K562 (cell line): Measurements from ENCODE around the gene IQCM. TPM values are rescaled to one million over a fixed set of nuclear protein-coding genes. Genes with fewer than 3 reads are reported as not detected.

Source experiments
- ATAC-seq: fragments of 200-7000 bp; cut with Tn5 transposase; 3 replicates; pipeline ENCODE4 v1.9.1; 2020; ENCODE audit warnings: moderate library complexity
- BruUV-seq: library from RNA; stranded (reverse); fragments of 400-500 nt; replicated peaks from 2 replicates; lab custom pipeline; 2021; lab: Mats Ljungman, UMichigan
- CTCF ChIA-PET: fragments of 300-600 bp; formaldehyde crosslinking; extraction: SDS; loops from one replicate; lab custom pipeline; 2021; ENCODE audit warnings: low intra/inter-chr PET ratio; lab: Yijun Ruan, JAX
- POLR2A ChIA-PET: fragments of 300-600, 350-650 bp; sonication (Branson Sonifier 250); formaldehyde crosslinking; extraction: SDS; loops from one replicate; lab custom pipeline; 2021; ENCODE audit warnings: antibody characterized with exemption, inconsistent platforms; lab: Yijun Ruan, JAX
- DNase-seq, 4 experiments: peaks; one replicate each; pipeline versions ENCODE4 v3.0.0 to v3.0.0-alpha.2; 2011 to 2018; ENCODE audit warnings: low spot score in 3 of 4, mixed read lengths in 3 of 4; ENCODE audit errors: extremely low read depth in 1 of 4
- FAIRE-seq: peaks from 2 replicates; lab custom pipeline; 2011; peaks lifted over from hg19 to GRCh38; lab: Jason Lieb, UNC
- H2AFZ ChIP-seq: 2 replicates; pipeline ENCODE4 v1.6.0; 2011; ENCODE audit warnings: low read depth, low read length, control low read depth, inconsistent platforms
- H3K27ac ChIP-seq: fragments of 200-600 bp; 3 replicates; pipeline ENCODE4 v1.8.0; 2011; ENCODE audit warnings: low read depth, mild to moderate bottlenecking, control low read depth, inconsistent platforms, low read length, moderate library complexity, mixed read lengths; ENCODE audit errors: extremely low read depth
- H3K27me3 ChIP-seq, 2 experiments: fragments of 300-600 bp in 1 of 2; 2 replicates in 1 of 2; 3 replicates in 1 of 2; pipeline versions ENCODE4 v1.6.0 to v1.8.0; 2011; ENCODE audit warnings: inconsistent platforms in 2 of 2, low read length in 2 of 2, mild to moderate bottlenecking in 1 of 2, mixed read lengths in 1 of 2, moderate library complexity in 1 of 2; ENCODE audit not compliant: control insufficient read depth in 2 of 2, insufficient read depth in 2 of 2
- H3K36me3 ChIP-seq: fragments of 300-600 bp; 3 replicates; pipeline ENCODE4 v1.8.0; 2011; ENCODE audit warnings: mild to moderate bottlenecking, low read length, inconsistent platforms; ENCODE audit not compliant: control insufficient read depth, insufficient read depth
- H3K4me1 ChIP-seq, 2 experiments: fragments of 200-600 bp in 1 of 2; replicated peaks in 1 of 2; 2 replicates in 1 of 2; 3 replicates in 1 of 2; pipeline versions ENCODE4 v1.5.1 to v1.8.0; 2011; ENCODE audit warnings: inconsistent platforms in 2 of 2, low read length in 2 of 2, mild to moderate bottlenecking in 1 of 2, mixed read lengths in 1 of 2, moderate library complexity in 1 of 2; ENCODE audit not compliant: control insufficient read depth in 2 of 2, insufficient read depth in 2 of 2
- H3K4me2 ChIP-seq: 2 replicates; pipeline ENCODE4 v1.6.1; 2011; ENCODE audit warnings: low read length, control low read depth, inconsistent platforms, mixed read lengths; ENCODE audit not compliant: insufficient read depth
- H3K4me3 ChIP-seq: fragments of 200-600 bp; sonication (generic), shearing (Covaris generic); 2 replicates; pipeline ENCODE4 v1.5.1; 2016; ENCODE audit warnings: control low read depth, inconsistent platforms
- H3K79me2 ChIP-seq: fragments of 200-600 bp; 3 replicates; pipeline ENCODE4 v1.8.0; 2011; ENCODE audit warnings: low read length, inconsistent platforms; ENCODE audit not compliant: control insufficient read depth, insufficient read depth
- H3K9ac ChIP-seq, 2 experiments: 2 replicates each; pipeline versions ENCODE4 v1.6.0 to v1.6.1; 2011; ENCODE audit warnings: low read depth in 2 of 2, low read length in 2 of 2, control low read depth in 1 of 2, inconsistent platforms in 1 of 2, mild to moderate bottlenecking in 1 of 2, mixed read lengths in 1 of 2; ENCODE audit not compliant: insufficient read depth in 1 of 2
- H3K9me1 ChIP-seq: one replicate; pipeline ENCODE4 v1.6.0; 2011; ENCODE audit warnings: inconsistent platforms, mild to moderate bottlenecking, low read length, moderate library complexity; ENCODE audit not compliant: control insufficient read depth, insufficient read depth
- H3K9me3 ChIP-seq: replicated peaks from 2 replicates; pipeline ENCODE4 v1.5.1; 2011; ENCODE audit warnings: low read depth, low read length, inconsistent platforms; ENCODE audit not compliant: control insufficient read depth, insufficient read depth
- H4K20me1 ChIP-seq: replicated peaks from 2 replicates; pipeline ENCODE4 v1.6.1; 2011; ENCODE audit warnings: low read length, inconsistent platforms, mixed read lengths; ENCODE audit not compliant: control insufficient read depth, insufficient read depth
- CBFB ChIP-seq: sonication (generic); formaldehyde crosslinking; IDR thresholded peaks from 2 replicates; pipeline ENCODE4 v1.4.0; 2020; ENCODE audit warnings: mild to moderate bottlenecking, missing genetic modification reagents
- CEBPG ChIP-seq, 3 experiments: fragments of 200-800 bp in 1 of 3; sonication (Bioruptor generic) in 1 of 3; sonication (generic) in 1 of 3; formaldehyde crosslinking in 1 of 3; IDR thresholded peaks in 2 of 3; conservative IDR thresholded peaks in 1 of 3; 2 replicates each; pipeline versions ENCODE4 v1.6.1 to v1.8.0; 2016 to 2022; ENCODE audit warnings: missing compliant biosample characterization in 2 of 3, missing genetic modification characterization in 2 of 3, mild to moderate bottlenecking in 1 of 3, missing genetic modification reagents in 1 of 3
- FOXM1 ChIP-seq, 2 experiments: fragments of 450-650 bp in 1 of 2; sonication (generic) in 1 of 2; formaldehyde crosslinking in 1 of 2; IDR thresholded peaks; 2 replicates each; pipeline versions ENCODE4 v1.6.1 to v1.9.0; 2017 to 2022; ENCODE audit warnings: low read depth in 2 of 2, mild to moderate bottlenecking in 2 of 2, missing genetic modification reagents in 1 of 2, moderate library complexity in 1 of 2
- HDAC8 ChIP-seq: fragments of 450-650 bp; IDR thresholded peaks from 2 replicates; pipeline ENCODE4 v1.6.1; 2016; ENCODE audit warnings: mild to moderate bottlenecking, missing genetic modification characterization, moderate library complexity, missing compliant biosample characterization
- ZNF239 ChIP-seq: fragments of 250-450 bp; sonication (Bioruptor Pico); IDR thresholded peaks from 2 replicates; pipeline ENCODE4 v1.4.0; 2020; ENCODE audit warnings: mild to moderate bottlenecking
- in situ Hi-C: fragments of 300-500 bp; cut with MboI; formaldehyde crosslinking; loops from 4 replicates; pipeline ENCODE4 v1.15.0; 2018; ENCODE audit warnings: inconsistent platforms, mixed read lengths
- intact Hi-C: fragments of 100-400 bp; cut with micrococcal nuclease; formaldehyde crosslinking; loops from 2 replicates; pipeline ENCODE4 v1.14.2; 2022
- polyA plus RNA-seq, 8 experiments: library from polyadenylated mRNA; depleted of rRNA in 4 of 8; stranded (reverse) in 5 of 8; unstranded in 3 of 8; fragments of >200 nt; fragmentation: Nextera tagmentation in 2 of 8; fragmentation: Illumina TruSeq in 1 of 8; extraction: Ambion mirVana in 2 of 8; extraction: Trizol in 1 of 8; gene quantifications; 2 replicates each; pipeline versions ENCODE4 v1.2.1 to v1.2.3, GENCODE V29; 2011 to 2014; ENCODE audit warnings: inconsistent platforms in 1 of 8, missing spikeins in 1 of 8
- total RNA-seq, 7 experiments: library from RNA; depleted of rRNA in 6 of 7; stranded (reverse); fragments of >200 nt in 6 of 7; fragmentation: Illumina TruSeq in 2 of 7; extraction: Trizol in 2 of 7; gene quantifications; 2 replicates each; pipeline versions ENCODE4 v1.2.1 to v1.2.3, GENCODE V29; 2011 to 2021; ENCODE audit warnings: low replicate concordance in 1 of 7
- TF ChIP-seq, protein P1 (sequence below): fragments of 150-350 bp; conservative IDR thresholded peaks from 2 replicates; pipeline ENCODE4 v1.6.1; 2014; ENCODE audit warnings: low read length
- TF ChIP-seq, protein P2 (sequence below): fragments of 450-650 bp; formaldehyde crosslinking; IDR thresholded peaks from 2 replicates; pipeline ENCODE4 v1.4.0; 2020; ENCODE audit warnings: mild to moderate bottlenecking, moderate library complexity
- TF ChIP-seq, protein P3 (sequence below), 2 experiments: IDR thresholded peaks; 2 replicates each; pipeline ENCODE4 v1.6.1; 2012; ENCODE audit warnings: improper control_type of control experiment in 2 of 2, low read depth in 2 of 2, low read length in 2 of 2, borderline replicate concordance in 1 of 2

The IQCM gene
- total and polyA plus RNA-seq, 9 of the 15 experiments (the other 6 are each of a cell fraction or from before 2014, with no cell fraction given) = not detected

DNA sequence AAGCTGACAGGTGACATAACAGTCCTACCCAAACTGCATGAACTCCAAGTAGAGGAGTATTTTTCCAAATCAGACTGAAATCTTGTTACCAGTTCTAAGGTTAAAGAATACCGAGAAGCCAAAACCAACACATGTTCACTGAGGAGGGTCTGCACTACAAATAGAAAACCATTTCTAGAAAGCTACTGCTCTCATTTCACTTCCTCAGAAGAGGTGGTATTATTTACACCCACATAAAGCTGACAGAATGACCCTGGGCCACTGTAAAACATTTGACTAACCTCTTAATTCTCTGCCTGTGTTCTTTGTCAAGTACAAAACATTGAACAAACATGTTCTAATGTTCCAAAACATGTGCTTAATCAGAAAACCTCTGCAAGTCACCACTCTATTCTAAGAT is 95.8 kb downstream of the IQCM start (continued):
- TF ChIP-seq FOXM1 (IDR thresholded peaks at IDR 0.05; ENCODE audit: low read depth) (no peak), FOXM1 (CRISPR knock-in tag; IDR thresholded peaks at IDR 0.05; ENCODE audit: low read depth) (no peak), CBFB (CRISPR knock-in tag) (no peak), CEBPG (CRISPR knock-in tag; IDR thresholded peaks at IDR 0.05) (no peak), CEBPG (tag; conservative IDR thresholded peaks at IDR 0.05 in 1 of 2, IDR thresholded peaks at IDR 0.05 in 1 of 2) (no peak)
- TF ChIP-seq, protein P1, sequence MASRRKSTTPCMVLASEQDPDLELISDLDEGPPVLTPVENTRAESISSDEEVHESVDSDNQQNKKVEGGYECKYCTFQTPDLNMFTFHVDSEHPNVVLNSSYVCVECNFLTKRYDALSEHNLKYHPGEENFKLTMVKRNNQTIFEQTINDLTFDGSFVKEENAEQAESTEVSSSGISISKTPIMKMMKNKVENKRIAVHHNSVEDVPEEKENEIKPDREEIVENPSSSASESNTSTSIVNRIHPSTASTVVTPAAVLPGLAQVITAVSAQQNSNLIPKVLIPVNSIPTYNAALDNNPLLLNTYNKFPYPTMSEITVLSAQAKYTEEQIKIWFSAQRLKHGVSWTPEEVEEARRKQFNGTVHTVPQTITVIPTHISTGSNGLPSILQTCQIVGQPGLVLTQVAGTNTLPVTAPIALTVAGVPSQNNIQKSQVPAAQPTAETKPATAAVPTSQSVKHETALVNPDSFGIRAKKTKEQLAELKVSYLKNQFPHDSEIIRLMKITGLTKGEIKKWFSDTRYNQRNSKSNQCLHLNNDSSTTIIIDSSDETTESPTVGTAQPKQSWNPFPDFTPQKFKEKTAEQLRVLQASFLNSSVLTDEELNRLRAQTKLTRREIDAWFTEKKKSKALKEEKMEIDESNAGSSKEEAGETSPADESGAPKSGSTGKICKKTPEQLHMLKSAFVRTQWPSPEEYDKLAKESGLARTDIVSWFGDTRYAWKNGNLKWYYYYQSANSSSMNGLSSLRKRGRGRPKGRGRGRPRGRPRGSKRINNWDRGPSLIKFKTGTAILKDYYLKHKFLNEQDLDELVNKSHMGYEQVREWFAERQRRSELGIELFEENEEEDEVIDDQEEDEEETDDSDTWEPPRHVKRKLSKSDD = no peak
- TF ChIP-seq, protein P2, sequence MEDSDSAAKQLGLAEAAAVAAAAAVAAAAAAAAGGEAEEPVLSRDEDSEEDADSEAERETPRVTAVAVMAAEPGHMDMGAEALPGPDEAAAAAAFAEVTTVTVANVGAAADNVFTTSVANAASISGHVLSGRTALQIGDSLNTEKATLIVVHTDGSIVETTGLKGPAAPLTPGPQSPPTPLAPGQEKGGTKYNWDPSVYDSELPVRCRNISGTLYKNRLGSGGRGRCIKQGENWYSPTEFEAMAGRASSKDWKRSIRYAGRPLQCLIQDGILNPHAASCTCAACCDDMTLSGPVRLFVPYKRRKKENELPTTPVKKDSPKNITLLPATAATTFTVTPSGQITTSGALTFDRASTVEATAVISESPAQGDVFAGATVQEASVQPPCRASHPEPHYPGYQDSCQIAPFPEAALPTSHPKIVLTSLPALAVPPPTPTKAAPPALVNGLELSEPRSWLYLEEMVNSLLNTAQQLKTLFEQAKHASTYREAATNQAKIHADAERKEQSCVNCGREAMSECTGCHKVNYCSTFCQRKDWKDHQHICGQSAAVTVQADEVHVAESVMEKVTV (CRISPR knock-in tag) = no peak

DNA sequence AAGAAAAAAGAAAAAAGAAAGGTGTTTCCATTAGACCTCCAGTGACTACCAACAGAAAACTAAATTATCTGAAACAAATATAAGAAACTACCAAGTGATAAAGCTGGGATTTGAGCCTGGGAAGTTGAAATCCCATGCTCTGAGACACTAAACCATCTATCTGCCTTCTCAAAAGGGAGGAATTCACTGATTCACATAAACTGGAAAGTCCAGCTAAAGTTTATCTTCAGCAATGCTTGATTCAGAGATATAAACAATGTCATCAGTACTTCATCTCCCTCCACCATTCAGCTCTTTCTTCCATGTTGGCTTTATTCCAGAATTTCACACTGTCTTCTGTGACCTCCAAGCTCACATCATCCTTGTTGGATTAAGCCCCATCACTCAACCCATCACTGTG is 96.3 kb downstream of the IQCM start:
- TF ChIP-seq ZNF239 (CRISPR knock-in tag) (no peak), HDAC8 (tag) (no peak), CBFB (CRISPR knock-in tag) (no peak)
- TF ChIP-seq, protein P3, sequence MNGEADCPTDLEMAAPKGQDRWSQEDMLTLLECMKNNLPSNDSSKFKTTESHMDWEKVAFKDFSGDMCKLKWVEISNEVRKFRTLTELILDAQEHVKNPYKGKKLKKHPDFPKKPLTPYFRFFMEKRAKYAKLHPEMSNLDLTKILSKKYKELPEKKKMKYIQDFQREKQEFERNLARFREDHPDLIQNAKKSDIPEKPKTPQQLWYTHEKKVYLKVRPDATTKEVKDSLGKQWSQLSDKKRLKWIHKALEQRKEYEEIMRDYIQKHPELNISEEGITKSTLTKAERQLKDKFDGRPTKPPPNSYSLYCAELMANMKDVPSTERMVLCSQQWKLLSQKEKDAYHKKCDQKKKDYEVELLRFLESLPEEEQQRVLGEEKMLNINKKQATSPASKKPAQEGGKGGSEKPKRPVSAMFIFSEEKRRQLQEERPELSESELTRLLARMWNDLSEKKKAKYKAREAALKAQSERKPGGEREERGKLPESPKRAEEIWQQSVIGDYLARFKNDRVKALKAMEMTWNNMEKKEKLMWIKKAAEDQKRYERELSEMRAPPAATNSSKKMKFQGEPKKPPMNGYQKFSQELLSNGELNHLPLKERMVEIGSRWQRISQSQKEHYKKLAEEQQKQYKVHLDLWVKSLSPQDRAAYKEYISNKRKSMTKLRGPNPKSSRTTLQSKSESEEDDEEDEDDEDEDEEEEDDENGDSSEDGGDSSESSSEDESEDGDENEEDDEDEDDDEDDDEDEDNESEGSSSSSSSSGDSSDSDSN (IDR thresholded peaks at IDR 0.05; ENCODE audit: borderline replicate concordance in 1 of 2, low read depth in 2 of 2, low read length in 2 of 2) = no peak
- CTCF ChIA-PET = no interaction called here
- Histone ChIP-seq H3K4me2 (no peak overlapping the region), H3K27me3 (no peaks in the 10 kb centered on the region), H3K27ac (no peak overlapping the region), H4K20me1 (no peaks in the 10 kb centered on the region), H3K9ac (no peak overlapping the region), H2AFZ (no peak overlapping the region), H3K79me2 (no peaks in the 10 kb centered on the region), H3K4me1 (no peaks in the 10 kb centered on the region), H3K36me3 (no peaks in the 10 kb centered on the region), H3K4me3 (no peak overlapping the region), H3K9me3 (no peaks in the 10 kb centered on the region), H3K9me1 (no peaks in the 10 kb centered on the region)
- in situ Hi-C loops = no loop called here
- BruUV-seq = no TSS peak
- POLR2A ChIA-PET = no interaction called here
- no peak for ATAC-seq
- no peak for DNase-seq
- no peak for FAIRE-seq
- intact Hi-C loops = no loop called here
